UCSD-AML1 (cell line): ENCODE results near the gene SPIN2A.
"Not testable (repeated sequence)": the region's sequence is repeated elsewhere in the genome, so short reads cannot be mapped to it uniquely, and the experiment has no call there.

ENCODE experiments used
- DNase-seq: peaks from one replicate; lab custom pipeline; 2025; ENCODE audit not compliant: unreplicated experiment; lab: John Stamatoyannopoulos, UW

SPIN2A gene

DNA sequence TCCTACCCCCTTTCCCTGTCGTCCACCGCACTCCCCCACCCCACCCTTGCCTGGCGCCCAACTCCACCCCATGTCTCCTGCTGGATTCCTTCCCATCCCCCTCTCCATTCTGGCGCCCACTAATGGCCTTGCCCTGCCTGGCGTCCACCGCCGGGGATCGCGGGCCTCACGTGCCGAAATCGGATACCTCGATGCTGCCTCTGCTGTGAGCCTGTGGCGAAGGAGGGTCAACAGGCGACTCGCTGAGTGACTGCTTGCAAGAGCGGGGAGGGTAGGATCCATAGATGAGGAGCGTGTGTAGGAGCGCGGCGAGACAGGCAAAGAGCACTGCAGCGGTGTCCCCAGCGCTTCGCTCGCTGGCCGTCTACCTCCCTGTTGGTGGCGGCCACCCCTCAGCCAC lies at the start of gene SPIN2A:
TSS of gene SPIN2A (minus strand) at position 325 of the 400 bp plus-strand sequence. CDS start 800 bp downstream, outside the sequence.
- not testable (repeated sequence) for DNase-seq

DNA sequence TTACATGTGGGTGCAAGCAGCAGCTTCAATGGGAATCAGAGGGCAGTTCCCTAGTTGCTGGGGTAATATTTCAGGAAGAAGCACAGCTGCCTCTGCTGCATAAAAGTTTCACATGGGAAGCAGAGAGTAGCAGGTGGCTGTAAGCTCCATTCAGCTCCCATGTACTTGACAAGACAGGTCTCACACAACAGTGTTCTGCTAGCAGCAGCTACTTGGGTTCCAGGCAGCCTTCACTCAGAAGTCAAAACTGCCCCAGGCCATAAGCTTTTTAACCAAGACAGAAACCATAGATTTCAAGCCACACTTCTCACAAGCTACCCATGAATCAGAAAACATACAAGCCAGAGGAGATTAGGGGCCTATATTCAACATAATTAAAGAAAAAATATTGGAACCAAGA lies 41.4 kb upstream of the SPIN2A start:
- DNase-seq, result no peak

DNA sequence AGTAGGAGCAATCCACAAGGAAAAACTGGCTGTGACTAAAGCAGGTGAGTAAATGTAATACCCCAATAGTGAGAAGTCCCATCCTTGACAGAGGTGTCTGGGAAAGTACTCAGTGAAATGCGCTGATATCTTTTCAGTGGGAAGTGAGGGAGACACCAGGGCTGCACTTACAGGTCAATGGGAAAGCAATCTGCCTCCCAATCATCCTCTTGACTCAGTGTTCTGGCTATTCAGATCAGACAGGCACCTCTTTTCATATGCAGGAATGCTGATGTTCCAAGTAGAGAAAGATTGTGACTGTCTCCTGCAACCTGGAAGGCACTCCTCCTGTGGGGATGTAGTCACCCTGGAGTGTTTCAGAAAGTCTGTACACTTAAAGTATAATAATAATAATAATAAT lies 39.9 kb upstream of the SPIN2A start:
- no peak for DNase-seq

DNA sequence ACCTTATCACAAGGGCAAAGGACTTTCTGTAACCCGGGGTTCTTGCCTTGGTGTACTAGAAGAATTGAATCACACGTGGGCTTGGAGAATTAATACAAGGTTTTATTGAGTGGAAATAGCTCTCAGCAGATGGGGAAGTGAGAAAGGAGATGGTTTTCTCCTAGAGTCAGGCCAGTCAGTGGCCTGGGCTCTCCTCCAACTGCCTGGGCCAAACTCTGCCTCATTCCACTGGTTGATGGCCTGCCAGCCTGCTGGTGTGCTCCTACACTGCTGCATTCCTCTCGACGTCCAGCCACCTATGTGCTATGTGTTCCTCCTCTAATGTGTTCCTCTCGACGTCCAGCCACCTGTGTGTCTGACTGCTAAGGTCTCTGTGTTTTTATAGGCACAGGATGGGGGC lies 35.3 kb upstream of the SPIN2A start:
- DNase-seq, result no peak

DNA sequence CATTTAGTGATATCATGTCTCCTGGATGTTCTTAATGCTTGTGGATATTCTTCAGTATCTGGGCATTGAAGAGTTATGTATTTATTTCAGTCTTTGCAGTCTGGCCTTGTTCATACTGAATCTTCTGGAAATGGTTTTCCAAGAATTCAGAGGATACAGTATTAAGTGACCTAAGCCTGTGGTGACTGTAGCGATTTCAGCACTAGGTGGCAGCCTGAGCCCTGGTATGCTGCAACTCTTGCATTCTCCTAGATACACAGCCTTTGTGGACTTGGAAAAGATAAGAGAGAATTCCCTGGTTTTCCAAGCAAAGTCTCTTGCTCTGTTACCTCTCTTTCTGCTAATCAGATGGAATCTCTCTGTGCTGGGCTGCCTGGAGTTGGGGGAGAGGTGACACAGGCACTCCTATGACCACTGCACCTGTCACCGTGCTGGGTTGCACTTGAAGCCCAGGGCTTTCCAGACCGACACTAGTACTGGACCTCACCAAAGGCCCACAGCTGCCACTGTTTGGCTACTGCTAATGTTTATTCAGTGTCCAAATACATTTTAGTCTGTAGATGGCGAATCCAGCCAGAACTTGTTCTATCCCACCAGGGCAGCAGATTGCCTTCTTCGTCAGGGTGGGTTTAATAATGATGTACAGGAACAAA lies 19.3 kb upstream of the SPIN2A start:
- peak; percentile 24 for DNase-seq

DNA sequence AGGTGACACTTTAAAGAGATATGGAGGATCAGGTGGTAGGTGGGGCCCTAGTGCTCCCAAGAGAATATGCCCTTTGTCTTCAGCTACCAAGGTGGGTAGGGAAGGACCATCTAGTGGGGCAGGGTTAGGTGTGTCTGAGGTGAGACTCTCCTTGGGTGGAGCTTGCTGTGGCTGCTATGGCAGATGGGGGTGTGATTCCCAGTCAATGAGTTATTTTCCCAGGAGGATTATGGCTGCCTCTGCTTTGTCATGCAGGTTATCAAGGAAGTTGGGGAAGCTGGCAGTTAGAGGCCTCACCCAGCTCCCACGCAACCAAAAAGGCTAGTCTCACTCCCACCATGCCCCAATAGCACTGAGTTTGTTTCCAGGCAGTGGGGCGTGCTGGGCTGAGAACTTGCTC lies 18.0 kb upstream of the SPIN2A start:
- DNase-seq, result no peak

DNA sequence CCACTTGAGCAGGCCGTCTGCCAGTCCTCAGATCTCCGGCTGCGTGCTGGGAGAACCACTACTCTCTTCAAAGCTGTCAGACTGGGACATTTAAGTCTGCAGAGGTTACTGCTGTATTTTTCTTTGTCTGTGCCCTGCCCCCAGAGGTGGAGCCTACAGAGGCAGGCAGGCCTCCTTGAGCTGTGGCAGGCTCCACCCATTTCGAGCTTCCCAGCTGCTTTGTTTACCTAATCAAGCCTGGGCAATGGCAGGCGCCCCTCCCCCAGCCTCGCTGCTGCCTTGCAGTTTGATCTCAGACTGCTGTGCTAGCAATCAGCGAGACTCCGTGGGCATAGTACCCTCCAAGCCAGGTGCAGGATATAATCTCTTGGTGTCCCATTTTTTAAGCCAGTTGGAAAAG lies 15.0 kb upstream of the SPIN2A start:
- not testable (repeated sequence) for DNase-seq

DNA sequence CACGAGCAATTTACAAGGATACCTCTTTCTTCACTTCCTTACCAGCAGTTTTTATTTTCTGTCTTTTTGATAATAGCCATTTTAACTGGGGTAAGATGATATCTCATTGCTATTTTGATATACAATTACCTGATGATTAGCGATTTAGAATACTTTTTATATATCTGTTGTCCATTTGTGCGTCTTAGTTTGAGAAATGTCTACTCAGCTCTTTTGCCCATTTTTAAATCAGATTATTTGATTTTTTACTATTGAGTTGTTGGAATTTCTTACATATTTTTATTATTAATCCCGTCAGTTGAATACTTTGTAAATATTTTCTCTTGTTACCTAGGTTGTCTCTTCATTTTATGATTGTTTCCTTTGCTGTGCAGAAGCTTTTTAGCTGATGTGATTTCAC lies 1.5 kb upstream of the SPIN2A start:
- no peak for DNase-seq

DNA sequence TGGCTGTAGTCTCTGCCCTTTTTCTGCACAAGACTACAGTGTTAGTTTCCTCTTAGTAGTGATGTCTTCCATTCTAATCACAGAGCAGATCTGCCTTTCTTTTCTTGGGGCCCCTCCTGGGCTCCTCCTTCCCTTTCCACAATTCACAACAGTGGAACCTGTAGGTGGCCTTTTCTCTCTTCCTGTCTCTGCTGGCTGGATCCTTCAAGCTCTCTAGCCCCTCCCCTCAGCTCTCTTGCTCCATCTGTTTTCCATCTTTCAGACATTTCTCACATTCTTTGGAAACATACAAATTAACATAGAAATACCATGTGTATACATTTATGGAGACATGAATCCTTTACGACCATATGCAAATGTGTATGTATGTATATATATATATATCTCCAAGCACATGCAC lies 304 bp upstream of the SPIN2A start:
- DNase-seq, result no peak

DNA sequence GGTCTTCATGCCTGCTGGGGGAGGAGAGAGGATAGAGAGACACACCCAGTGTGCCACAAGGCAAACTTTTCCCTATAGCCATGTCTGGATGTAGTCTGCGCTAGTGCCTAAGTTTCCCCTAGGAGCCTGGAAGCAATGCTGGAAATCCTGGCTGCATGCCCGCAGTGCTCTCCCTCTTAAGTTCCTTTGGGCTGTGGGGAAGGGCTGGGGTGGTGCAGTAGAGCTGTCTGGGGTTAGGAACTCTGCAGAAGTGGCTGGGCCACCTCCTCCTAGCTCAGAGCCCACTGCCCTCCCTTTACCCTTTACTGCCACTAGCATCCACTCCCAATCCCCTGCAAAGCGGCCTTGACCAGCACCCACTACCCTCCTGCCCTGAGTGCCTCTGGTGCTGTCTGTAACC lies 608 bp downstream of the SPIN2A start:
- not testable (repeated sequence) for DNase-seq

DNA sequence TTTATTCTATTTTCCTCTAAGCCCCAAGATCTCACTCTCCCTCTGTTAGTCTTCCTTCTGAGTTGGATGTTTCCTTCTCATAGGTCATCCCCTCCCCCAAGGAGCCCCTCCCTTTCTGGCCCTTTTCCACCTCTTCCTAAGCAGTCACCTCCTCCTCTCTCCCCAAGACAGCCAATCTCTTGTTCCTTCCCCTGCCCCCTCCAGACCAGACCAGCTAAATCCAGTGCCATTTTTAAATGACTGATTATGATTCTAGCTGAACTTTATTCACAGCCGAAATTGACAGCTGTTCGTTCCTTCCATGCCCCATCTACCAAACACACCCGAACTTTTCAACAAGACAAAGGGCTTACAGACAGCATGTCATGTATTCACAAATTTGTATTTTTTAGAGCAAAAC lies 1.9 kb downstream of the SPIN2A start:
- DNase-seq, result no peak

DNA sequence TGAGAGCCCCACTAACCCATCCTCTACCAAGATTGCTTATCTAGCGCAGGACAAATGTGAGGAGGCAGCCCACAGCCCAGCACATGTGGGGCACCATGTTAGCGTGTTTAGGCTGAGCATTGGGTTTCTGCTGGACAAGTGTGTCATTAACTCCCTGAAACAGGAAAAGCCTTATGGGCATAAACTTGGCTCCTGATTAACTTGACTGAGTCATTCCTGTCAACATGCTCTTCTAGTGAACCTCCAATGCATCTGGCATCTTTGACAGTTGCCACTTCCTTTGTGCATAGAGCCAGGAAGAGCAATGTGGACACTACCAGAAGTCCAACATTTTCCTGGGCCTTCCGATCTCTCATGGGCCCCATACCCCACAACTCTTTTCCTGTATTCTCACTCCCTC lies 2.5 kb downstream of the SPIN2A start:
- no peak for DNase-seq

DNA sequence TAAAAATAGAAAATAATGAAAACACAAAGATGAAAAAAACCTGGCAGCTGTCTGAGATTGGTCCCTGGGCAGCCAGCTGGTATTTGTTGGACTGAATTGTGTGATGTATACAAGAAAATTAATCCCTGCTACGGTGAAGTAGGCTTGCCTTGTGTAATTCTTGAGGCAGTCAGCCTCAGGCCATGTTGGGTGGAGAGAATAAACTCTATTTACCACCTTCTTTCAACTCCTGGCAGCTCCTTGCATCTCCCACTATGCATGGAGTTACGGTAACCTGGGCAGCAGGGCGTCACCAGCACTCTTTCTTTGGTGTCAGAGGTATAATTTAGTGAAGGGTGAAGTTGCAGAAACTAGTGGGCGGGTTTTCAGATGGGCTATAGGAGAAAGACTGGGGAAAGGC lies 3.5 kb downstream of the SPIN2A start:
- no peak for DNase-seq

DNA sequence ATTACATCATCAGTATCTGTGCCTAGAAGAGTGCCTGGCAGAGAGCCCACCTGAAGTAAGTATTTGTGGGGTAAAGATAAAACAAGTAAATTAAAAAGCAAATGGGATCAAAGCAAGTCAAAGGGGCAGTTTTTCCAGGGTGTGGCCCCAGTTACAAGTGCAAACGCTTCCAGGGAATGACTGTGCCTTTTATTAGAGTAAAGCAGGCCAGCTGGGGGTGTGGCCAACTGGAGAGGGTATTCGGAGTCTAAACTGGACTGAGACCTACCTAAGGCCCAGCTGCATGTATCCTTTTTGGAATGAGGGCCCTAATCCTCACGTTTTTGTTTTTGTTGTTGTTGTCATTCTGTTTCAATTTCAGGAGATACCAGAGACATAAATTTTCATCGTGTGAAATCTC lies 3.9 kb downstream of the SPIN2A start:
- not testable (repeated sequence) for DNase-seq

DNA sequence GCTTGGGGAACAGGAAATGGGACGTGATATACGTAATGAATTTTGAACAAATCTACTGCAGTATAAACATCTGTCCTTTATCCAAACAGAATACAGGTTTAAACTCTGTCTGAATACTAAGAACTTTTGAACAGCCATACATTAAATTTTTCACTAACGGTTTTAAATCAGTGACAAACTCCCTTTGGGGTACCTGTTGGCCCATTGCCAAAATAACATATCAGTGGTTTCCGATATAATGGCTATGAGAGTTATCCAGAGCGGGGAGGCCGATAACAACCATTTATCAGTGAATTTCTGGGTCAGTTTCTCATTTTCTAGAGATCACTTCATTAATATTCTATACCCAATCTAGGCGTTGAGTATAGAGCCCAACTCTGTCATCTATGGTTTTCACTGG lies 5.2 kb downstream of the SPIN2A start:
- no peak for DNase-seq

DNA sequence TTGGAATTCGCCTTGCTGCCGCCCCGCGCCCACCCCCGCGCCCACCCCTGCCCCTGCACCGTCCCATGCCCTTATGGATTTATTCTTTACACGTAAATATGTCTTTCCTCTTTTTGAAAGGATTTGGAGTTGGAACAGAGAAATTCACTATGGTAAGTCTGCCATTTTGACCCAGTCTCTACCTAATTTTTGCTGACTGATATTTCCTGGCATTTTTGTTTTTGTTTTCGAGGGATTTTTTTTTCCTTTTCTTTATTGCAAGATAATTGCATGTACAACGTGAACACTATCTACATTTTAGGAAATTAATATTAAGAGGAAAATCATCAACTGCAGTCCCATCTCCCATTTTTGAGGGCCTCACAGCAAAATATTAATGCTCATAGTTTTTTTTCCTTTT lies 15.4 kb downstream of the SPIN2A start:
- no peak for DNase-seq

DNA sequence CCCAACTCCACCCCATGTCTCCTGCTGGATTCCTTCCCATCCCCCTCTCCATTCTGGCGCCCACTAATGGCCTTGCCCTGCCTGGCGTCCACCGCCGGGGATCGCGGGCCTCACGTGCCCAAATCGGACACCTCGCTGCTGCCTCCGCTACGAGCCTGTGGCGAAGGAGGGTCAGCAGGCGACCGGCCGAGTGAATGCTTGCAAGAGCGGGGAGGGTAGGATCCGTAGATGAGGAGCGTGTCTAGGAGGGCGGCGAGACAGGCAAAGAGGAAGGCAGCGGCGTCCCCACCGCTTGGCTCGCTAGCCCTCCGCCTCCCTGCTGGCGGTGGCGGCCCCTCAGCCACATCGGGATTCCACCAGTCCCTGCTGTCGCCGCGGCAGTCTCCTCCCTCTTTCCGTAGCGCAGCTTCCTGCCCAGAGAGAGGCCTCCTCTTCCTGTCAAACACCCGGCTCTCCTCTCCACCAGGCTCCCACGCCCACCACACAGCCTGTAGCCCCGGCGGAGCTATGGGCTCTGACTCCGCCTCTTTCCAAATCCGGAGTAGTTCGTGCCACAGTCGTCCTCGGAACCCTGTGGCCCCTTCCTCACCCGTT lies 15.9 kb downstream of the SPIN2A start, which contains the start of gene SPIN2B:
TSS of gene SPIN2B (minus strand) at position 387 of the 594 bp plus-strand sequence.
- peak; percentile 87 for DNase-seq

DNA sequence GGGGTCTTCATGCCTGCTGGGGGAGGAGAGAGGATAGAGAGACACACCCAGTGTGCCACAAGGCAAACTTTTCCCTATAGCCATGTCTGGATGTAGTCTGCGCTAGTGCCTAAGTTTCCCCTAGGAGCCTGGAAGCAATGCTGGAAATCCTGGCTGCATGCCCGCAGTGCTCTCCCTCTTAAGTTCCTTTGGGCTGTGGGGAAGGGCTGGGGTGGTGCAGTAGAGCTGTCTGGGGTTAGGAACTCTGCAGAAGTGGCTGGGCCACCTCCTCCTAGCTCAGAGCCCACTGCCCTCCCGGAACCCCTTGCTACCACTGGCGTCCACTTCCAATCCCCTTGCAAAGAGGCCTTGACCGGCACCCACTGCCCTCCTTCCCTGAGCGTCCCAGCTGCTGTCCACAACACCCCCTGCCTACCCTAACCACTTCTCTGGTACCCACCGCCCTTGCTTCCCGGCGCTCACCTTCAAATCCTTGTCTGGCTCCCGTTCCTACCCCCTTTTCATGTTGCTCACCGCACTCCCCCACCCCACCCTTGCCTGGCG lies 16.5 kb downstream of the SPIN2A start:
- not testable (repeated sequence) for DNase-seq

DNA sequence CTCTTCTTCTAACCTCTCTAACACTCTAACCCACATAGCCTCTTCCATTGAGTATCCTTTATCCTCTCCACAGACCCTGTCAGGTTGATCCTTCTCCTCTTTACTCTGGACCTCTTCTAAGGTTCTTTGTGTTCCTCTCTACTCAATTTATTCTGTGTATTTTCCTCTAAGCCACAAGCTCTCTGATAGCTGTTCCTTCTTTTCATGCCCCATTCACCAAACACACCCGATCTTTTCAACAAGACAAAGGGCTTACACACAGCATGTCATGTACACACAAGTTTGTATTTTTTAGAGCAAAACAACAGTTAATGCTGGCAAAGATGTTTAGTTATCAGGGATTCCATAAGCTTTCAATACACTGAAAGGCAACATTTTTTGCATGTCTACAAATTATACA lies 17.8 kb downstream of the SPIN2A start:
- no peak for DNase-seq

DNA sequence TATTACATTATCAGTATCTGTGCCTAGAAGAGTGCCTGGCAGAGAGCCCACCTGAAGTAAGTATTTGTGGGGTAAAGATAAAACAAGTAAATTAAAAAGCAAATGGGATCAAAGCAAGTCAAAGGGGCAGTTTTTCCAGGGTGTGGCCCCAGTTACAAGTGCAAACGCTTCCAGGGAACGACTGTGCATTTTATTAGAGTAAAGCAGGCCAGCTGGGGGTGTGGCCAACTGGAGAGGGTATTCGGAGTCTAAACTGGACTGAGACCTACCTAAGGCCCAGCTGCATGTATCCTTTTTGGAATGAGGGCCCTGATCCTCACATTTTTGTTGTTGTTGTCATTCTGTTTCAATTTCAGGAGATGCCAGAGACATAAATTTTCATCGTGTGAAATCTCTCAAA lies 19.6 kb downstream of the SPIN2A start:
- not testable (repeated sequence) for DNase-seq

DNA sequence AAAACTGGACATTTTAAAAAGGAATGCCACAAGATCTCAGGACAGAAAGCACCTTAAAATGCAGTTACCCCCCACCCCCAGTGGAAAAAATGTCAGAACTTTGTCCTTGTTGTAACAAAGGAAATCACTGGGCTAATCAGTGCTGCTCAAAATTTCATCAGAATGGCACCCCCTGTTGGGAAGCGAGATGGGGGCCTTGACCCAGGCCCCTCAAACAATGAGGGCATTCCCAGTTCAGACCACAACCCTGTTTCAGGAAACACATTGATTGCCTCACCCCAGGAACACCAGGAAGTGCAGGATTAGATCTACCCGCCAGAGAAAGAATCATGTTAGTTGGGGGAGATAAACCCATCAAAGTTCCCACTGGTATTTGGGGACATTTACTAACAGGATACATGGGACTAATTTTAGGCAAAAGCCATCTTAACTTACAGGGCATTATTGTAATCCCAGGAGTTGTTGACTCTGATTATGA lies 32.2 kb downstream of the SPIN2A start:
- DNase-seq, result no peak

DNA sequence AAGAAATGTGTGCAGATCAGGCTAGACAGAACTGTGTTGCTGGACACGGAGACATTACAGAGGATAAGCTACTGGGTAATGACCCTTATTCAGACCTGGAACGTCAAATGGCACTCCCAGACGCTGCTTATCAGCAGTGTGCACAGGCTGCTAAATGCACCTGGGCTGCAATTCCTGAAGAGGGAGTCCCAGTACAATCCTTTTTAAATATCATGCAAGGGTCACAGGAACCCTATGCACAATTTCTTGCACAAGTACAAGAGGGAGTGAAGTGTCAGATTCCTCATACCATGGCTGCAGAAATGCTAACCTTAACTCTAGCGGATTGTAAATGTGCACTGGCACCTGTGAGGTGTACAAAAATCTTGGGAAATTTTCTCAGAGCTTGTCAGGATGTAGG lies 32.8 kb downstream of the SPIN2A start:
- no peak for DNase-seq

DNA sequence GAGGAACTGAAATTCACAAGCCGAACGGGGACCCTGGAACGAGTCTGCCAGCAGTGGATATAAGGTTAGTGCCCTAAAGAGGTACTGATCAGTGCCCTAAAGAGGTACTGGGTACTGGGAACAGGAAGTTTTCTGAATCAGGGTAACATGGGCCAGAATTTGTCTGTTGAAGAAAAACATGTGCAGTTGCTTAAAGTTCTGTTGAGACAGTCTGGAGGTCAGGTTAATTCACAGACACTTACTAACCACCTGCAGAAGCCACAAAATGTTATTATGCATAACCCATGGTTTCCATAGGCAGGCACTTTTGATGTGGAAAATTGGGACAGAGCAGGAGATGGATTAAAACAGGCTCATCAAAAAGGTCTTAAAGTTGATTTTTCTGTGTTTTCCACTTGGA lies 33.7 kb downstream of the SPIN2A start:
- DNase-seq, result no peak
